ENCODE measurements around the gene ZBTB11. TPM values are rescaled to one million over a fixed set of nuclear protein-coding genes. Genes with fewer than 3 reads are reported as not detected.

Gene ZBTB11
- total and polyA plus RNA-seq, 10 of the 15 experiments (the other 5 are each of a cell fraction or from before 2014, with no cell fraction given) = 3.5 to 25.7 (median 18.0) TPM

DNA sequence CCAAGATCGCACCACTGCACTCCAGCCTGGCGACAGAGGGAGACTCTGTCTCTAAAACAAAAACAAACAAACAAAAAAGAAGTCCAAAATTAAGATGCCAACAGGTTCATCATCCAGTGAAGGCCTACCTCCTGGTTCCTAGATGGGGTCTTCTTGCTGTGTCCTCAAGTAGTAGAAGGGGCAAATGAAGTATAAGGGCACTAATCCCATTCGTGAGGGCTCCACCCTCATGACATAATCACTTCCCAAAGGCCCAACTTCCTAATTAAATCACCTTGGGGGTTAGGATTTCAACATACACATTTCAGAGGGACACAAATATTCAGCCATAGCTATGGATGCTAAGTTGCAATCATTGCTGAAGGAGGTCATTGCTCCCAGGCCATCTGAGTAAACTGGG is 57.2 kb downstream of the ZBTB11 start (continued):
- TF ChIP-seq, protein P1, sequence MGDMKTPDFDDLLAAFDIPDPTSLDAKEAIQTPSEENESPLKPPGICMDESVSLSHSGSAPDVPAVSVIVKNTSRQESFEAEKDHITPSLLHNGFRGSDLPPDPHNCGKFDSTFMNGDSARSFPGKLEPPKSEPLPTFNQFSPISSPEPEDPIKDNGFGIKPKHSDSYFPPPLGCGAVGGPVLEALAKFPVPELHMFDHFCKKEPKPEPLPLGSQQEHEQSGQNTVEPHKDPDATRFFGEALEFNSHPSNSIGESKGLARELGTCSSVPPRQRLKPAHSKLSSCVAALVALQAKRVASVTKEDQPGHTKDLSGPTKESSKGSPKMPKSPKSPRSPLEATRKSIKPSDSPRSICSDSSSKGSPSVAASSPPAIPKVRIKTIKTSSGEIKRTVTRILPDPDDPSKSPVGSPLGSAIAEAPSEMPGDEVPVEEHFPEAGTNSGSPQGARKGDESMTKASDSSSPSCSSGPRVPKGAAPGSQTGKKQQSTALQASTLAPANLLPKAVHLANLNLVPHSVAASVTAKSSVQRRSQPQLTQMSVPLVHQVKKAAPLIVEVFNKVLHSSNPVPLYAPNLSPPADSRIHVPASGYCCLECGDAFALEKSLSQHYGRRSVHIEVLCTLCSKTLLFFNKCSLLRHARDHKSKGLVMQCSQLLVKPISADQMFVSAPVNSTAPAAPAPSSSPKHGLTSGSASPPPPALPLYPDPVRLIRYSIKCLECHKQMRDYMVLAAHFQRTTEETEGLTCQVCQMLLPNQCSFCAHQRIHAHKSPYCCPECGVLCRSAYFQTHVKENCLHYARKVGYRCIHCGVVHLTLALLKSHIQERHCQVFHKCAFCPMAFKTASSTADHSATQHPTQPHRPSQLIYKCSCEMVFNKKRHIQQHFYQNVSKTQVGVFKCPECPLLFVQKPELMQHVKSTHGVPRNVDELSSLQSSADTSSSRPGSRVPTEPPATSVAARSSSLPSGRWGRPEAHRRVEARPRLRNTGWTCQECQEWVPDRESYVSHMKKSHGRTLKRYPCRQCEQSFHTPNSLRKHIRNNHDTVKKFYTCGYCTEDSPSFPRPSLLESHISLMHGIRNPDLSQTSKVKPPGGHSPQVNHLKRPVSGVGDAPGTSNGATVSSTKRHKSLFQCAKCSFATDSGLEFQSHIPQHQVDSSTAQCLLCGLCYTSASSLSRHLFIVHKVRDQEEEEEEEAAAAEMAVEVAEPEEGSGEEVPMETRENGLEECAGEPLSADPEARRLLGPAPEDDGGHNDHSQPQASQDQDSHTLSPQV (IDR thresholded peaks at IDR 0.05) = no peak
- TF ChIP-seq, protein P2, sequence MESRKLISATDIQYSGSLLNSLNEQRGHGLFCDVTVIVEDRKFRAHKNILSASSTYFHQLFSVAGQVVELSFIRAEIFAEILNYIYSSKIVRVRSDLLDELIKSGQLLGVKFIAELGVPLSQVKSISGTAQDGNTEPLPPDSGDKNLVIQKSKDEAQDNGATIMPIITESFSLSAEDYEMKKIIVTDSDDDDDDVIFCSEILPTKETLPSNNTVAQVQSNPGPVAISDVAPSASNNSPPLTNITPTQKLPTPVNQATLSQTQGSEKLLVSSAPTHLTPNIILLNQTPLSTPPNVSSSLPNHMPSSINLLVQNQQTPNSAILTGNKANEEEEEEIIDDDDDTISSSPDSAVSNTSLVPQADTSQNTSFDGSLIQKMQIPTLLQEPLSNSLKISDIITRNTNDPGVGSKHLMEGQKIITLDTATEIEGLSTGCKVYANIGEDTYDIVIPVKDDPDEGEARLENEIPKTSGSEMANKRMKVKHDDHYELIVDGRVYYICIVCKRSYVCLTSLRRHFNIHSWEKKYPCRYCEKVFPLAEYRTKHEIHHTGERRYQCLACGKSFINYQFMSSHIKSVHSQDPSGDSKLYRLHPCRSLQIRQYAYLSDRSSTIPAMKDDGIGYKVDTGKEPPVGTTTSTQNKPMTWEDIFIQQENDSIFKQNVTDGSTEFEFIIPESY (IDR thresholded peaks at IDR 0.05) = no peak
- TF ChIP-seq CBFB (IDR thresholded peaks at IDR 0.05; ENCODE audit: low read depth) = no peak
- no peak for TF ChIP-seq TCF12 (IDR thresholded peaks at IDR 0.05; ENCODE audit: low read depth, low read length)
- TF ChIP-seq, protein P3, sequence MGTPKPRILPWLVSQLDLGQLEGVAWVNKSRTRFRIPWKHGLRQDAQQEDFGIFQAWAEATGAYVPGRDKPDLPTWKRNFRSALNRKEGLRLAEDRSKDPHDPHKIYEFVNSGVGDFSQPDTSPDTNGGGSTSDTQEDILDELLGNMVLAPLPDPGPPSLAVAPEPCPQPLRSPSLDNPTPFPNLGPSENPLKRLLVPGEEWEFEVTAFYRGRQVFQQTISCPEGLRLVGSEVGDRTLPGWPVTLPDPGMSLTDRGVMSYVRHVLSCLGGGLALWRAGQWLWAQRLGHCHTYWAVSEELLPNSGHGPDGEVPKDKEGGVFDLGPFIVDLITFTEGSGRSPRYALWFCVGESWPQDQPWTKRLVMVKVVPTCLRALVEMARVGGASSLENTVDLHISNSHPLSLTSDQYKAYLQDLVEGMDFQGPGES (IDR thresholded peaks at IDR 0.05) = no peak
- no peak for TF ChIP-seq FOXM1 (IDR thresholded peaks at IDR 0.05; ENCODE audit: low read depth, low read length)
